Peyer's patch (tissue), 4 donors: ENCODE results near the gene LCK. TPM values are rescaled to one million over a fixed set of nuclear protein-coding genes. Genes with fewer than 3 reads are reported as not detected.

Experiments used
- DNase-seq, 3 donors: peaks; one replicate each; pipeline ENCODE4 v3.0.0-alpha.2; 2017 to 2019
- H3K27ac ChIP-seq, 4 donors: fragments of 200-600 bp; sonication (generic); one replicate each; pipeline ENCODE4 v1.5.1; 2016 to 2019
- H3K27me3 ChIP-seq, 2 donors: fragments of 200-600 bp; sonication (generic); one replicate each; pipeline ENCODE4 v1.5.1; 2019
- H3K36me3 ChIP-seq, 3 donors: fragments of 200-600 bp; sonication (generic); one replicate each; pipeline ENCODE4 v1.5.1; 2016 to 2019
- H3K4me1 ChIP-seq, 4 donors: fragments of 200-600 bp; sonication (generic); one replicate each; pipeline ENCODE4 v1.5.1; 2016 to 2019
- H3K4me3 ChIP-seq, 4 donors: fragments of 200-600 bp; sonication (generic); 1 replicate in 3 of 4; 2 replicates in 1 of 4; pipeline ENCODE4 v1.5.1; 2016 to 2019; ENCODE audit warnings: mild to moderate bottlenecking in 1 of 4
- H3K9me3 ChIP-seq, 4 donors: fragments of 200-600 bp; sonication (generic); one replicate each; pipeline ENCODE4 v1.5.1; 2016 to 2019; ENCODE audit warnings: mild to moderate bottlenecking in 1 of 4
- CTCF ChIP-seq, 6 experiments: fragments of 450-650 bp in 4 of 6; fragments of 200-600 bp in 2 of 6; sonication (generic) in 1 of 6; IDR thresholded peaks; one replicate each; pipeline ENCODE4 v1.5.1; 2017 to 2019; ENCODE audit warnings: antibody characterized with exemption in 6 of 6, mild to moderate bottlenecking in 3 of 6, moderate library complexity in 1 of 6
- POLR2A ChIP-seq, 2 donors: fragments of 450-650 bp; IDR thresholded peaks; one replicate each; pipeline ENCODE4 v1.5.1; 2017; ENCODE audit warnings: antibody characterized with exemption in 2 of 2, mild to moderate bottlenecking in 2 of 2, moderate library complexity in 2 of 2
- total RNA-seq, 4 donors: library from RNA; depleted of rRNA; stranded (reverse); fragments of >200 nt; gene quantifications; one replicate each; pipeline ENCODE4 v1.1.0, GENCODE V29; 2016

The LCK gene
- total RNA-seq, result 10 to 100 TPM in 2 of 4 donors, 1 to 10 TPM in 2; 8.6 to 59.4 (median 12.4) TPM

GRCh38 chr1:32250893-32251716 lies at the start of gene LCK:
Gene LCK, plus strand, starts transcription at chr1:32251265. Its CDS starts 23,065 bp downstream, at chr1:32274330.
- TF ChIP-seq CTCF (IDR thresholded peaks at IDR 0.05) (no peak), POLR2A (IDR thresholded peaks at IDR 0.05) (peak in 1 of 2 donors; percentile 19)
- Histone ChIP-seq H3K27me3 (no peaks in the 10 kb centered on the region), H3K36me3 (no peaks in the 10 kb centered on the region), H3K4me3 (peak within 1 kb of the TSS; percentile 27 to 50 (median 37)), H3K4me1 (peaks cover 0 to 53% (median 24%) of the 10 kb centered on the region in 4 donors), H3K27ac (peak within 1 kb of the TSS; percentile 83 to 94 (median 85)), H3K9me3 (no peaks in the 10 kb centered on the region)
- DNase-seq, result peak in 2 of 3 donors; percentile 76 to 87

GRCh38 chr1:32204943-32205361 lies 46.1 kb upstream of the LCK start:
- peak overlapping the region in 2 of 4 donors; percentile 58 to 61 for H3K27ac ChIP-seq
- H3K4me1 ChIP-seq, result peaks cover 0 to 43% (median 15%) of the 10 kb centered on the region in 4 donors
- DNase-seq, result no peak
- H3K4me3 ChIP-seq, result peak overlapping the region; percentile 55 to 64 (median 56)
- TF ChIP-seq POLR2A (IDR thresholded peaks at IDR 0.05), result no peak
- TF ChIP-seq CTCF (IDR thresholded peaks at IDR 0.05), result no peak
- no peaks in the 10 kb centered on the region for H3K36me3 ChIP-seq
- no peaks in the 10 kb centered on the region for H3K27me3 ChIP-seq
- no peaks in the 10 kb centered on the region for H3K9me3 ChIP-seq

GRCh38 chr1:32205401-32206370 lies 45.4 kb upstream of the LCK start, which contains the start of gene IQCC:
Gene IQCC, plus strand, starts transcription at chr1:32205671. Its CDS starts 11 bp downstream, at chr1:32205682.
- DNase-seq, result peak; percentile 79 to 93 (median 91)
- H3K27ac ChIP-seq, result peak within 1 kb of the TSS in 2 of 4 donors; percentile 58 to 61
- H3K4me1 ChIP-seq, result peaks cover 0 to 41% (median 15%) of the 10 kb centered on the region in 4 donors
- no peaks in the 10 kb centered on the region for H3K9me3 ChIP-seq
- no peaks in the 10 kb centered on the region for H3K27me3 ChIP-seq
- peak within 1 kb of the TSS; percentile 55 to 64 (median 56) for H3K4me3 ChIP-seq
- H3K36me3 ChIP-seq, result no peaks in the 10 kb centered on the region
- TF ChIP-seq POLR2A (IDR thresholded peaks at IDR 0.05), result peak; percentile 33 to 45
- TF ChIP-seq CTCF (IDR thresholded peaks at IDR 0.05), result no peak

- H3K27ac ChIP-seq, result peak overlapping the region in 3 of 4 donors; percentile 1 to 85 (median 69)
- no peaks in the 10 kb centered on the region for H3K27me3 ChIP-seq
- H3K9me3 ChIP-seq, result no peaks in the 10 kb centered on the region
- H3K4me3 ChIP-seq, result no peak overlapping the region
- no peak for TF ChIP-seq CTCF (IDR thresholded peaks at IDR 0.05)
- no peak for TF ChIP-seq POLR2A (IDR thresholded peaks at IDR 0.05)
- peaks cover 0 to 26% (median 10%) of the 10 kb centered on the region in 4 donors for H3K4me1 ChIP-seq
- DNase-seq, result no peak
- no peaks in the 10 kb centered on the region for H3K36me3 ChIP-seq
Measured at GRCh38 chr1:32208469-32208868, 42.6 kb upstream of the LCK start.

- H3K4me3 ChIP-seq, result no peak within 1 kb of the TSS
- H3K9me3 ChIP-seq, result no peaks in the 10 kb centered on the region
- H3K4me1 ChIP-seq, result peaks cover 0 to 26% (median 10%) of the 10 kb centered on the region in 4 donors
- no peak for TF ChIP-seq CTCF (IDR thresholded peaks at IDR 0.05)
- TF ChIP-seq POLR2A (IDR thresholded peaks at IDR 0.05), result no peak
- peak within 1 kb of the TSS in 3 of 4 donors; percentile 10 to 85 (median 69) for H3K27ac ChIP-seq
- H3K36me3 ChIP-seq, result no peaks in the 10 kb centered on the region
- peak in 2 of 3 donors; percentile 90 to 92 for DNase-seq
- no peaks in the 10 kb centered on the region for H3K27me3 ChIP-seq
Measured at GRCh38 chr1:32208891-32209328, 42.2 kb upstream of the LCK start, which contains the start of gene DCDC2B. Gene DCDC2B, plus strand, starts transcription at chr1:32209089. Its CDS starts 5 bp downstream, at chr1:32209094.
